ENCODE results near the gene CYBB.

DNA sequence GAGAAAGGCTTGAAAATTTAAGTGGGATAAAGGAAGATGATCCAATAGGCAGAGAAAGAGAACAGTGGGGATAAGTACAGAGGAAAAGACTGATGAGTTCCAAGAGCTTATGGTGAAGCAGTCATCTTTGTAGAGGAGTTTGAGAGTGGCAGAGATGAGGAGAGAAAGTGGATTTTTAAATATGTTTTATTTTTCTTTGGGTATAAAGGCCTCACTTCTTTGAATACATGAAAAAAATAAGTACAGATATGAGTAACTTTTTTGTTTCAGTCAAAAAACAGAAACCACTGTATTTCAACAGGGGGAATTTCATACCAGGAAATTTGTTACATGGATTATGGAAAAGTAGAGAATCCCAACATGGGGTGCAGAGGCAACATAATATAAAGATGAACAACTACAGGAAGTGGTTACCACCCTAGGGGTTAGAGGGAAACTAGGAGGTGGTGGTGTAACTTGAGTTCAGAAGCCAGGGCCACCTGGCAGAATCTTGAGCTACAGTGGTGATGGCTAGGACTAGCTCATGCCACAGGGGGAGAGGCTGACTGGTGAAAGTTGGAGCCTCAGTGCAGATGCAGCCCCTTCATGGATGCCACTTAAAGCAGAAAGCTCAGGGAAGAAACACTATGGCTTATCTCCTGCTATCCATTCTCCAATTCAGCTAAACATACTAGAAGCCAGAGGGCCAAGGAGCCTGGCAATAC is 3.4 kb upstream of the CYBB start:
- TF ChIP-seq, protein P1, sequence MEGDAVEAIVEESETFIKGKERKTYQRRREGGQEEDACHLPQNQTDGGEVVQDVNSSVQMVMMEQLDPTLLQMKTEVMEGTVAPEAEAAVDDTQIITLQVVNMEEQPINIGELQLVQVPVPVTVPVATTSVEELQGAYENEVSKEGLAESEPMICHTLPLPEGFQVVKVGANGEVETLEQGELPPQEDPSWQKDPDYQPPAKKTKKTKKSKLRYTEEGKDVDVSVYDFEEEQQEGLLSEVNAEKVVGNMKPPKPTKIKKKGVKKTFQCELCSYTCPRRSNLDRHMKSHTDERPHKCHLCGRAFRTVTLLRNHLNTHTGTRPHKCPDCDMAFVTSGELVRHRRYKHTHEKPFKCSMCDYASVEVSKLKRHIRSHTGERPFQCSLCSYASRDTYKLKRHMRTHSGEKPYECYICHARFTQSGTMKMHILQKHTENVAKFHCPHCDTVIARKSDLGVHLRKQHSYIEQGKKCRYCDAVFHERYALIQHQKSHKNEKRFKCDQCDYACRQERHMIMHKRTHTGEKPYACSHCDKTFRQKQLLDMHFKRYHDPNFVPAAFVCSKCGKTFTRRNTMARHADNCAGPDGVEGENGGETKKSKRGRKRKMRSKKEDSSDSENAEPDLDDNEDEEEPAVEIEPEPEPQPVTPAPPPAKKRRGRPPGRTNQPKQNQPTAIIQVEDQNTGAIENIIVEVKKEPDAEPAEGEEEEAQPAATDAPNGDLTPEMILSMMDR (tag by site-specific recombination; IDR thresholded peaks at IDR 0.05), result no peak
- TF ChIP-seq YY1 (tag by site-specific recombination; IDR thresholded peaks at IDR 0.05), result no peak

All from HEK293 (cell line).